Parathyroid adenoma (tissue), 2 donors: Measurements from ENCODE around the gene THBS2.

Source experiments
- H2AFZ ChIP-seq: fragments of 300-600 bp; sonication (generic); one replicate; pipeline ENCODE4 v1.7.0; 2017; ENCODE audit warnings: antibody characterized with exemption, mild to moderate bottlenecking
- H3K27ac ChIP-seq: fragments of 300-600 bp; sonication (generic); one replicate; pipeline ENCODE4 v1.7.0; 2017
- H3K27me3 ChIP-seq: fragments of 300-600 bp; sonication (generic); one replicate; pipeline ENCODE4 v1.7.0; 2017; ENCODE audit warnings: low read length; ENCODE audit not compliant: control insufficient read depth, insufficient read depth
- H3K36me3 ChIP-seq: fragments of 300-600 bp; sonication (generic); one replicate; pipeline ENCODE4 v1.7.0; 2017; ENCODE audit warnings: low read length; ENCODE audit not compliant: control insufficient read depth, insufficient read depth
- H3K4me1 ChIP-seq: fragments of 300-600 bp; sonication (generic); one replicate; pipeline ENCODE4 v1.7.0; 2017; ENCODE audit warnings: control low read depth
- H3K4me2 ChIP-seq: fragments of 300-600 bp; sonication (generic); one replicate; pipeline ENCODE4 v1.7.0; 2017; ENCODE audit warnings: low read length
- H3K4me3 ChIP-seq: fragments of 300-600 bp; sonication (generic); one replicate; pipeline ENCODE4 v1.7.0; 2017; ENCODE audit warnings: low read depth, low read length
- H3K79me2 ChIP-seq: fragments of 300-600 bp; sonication (generic); one replicate; pipeline ENCODE4 v1.7.0; 2017; ENCODE audit warnings: control low read depth
- H3K9ac ChIP-seq: fragments of 300-600 bp; sonication (generic); one replicate; pipeline ENCODE4 v1.7.0; 2017; ENCODE audit warnings: mild to moderate bottlenecking
- H3K9me3 ChIP-seq: fragments of 300-600 bp; sonication (generic); one replicate; pipeline ENCODE4 v1.7.0; 2017; ENCODE audit warnings: low read length; ENCODE audit not compliant: control insufficient read depth
- TF ChIP-seq, protein P1 (sequence below): fragments of 300-600 bp; sonication (generic); IDR thresholded peaks from one replicate; pipeline ENCODE4 v1.7.0; 2017; ENCODE audit warnings: antibody characterized with exemption, mild to moderate bottlenecking
- donor health status: primary hyperparathyroidism.

Gene THBS2

GRCh38 chr6:169233832-169234231 is 19.8 kb downstream of the THBS2 start:
- no peaks in the 10 kb centered on the region for H3K27me3 ChIP-seq
- H3K79me2 ChIP-seq = no peaks in the 10 kb centered on the region
- no peak overlapping the region for H3K9ac ChIP-seq
- no peak overlapping the region for H3K4me3 ChIP-seq
- H2AFZ ChIP-seq = no peak overlapping the region
- no peaks in the 10 kb centered on the region for H3K9me3 ChIP-seq
- H3K27ac ChIP-seq = no peak overlapping the region
- no peaks in the 10 kb centered on the region for H3K4me1 ChIP-seq
- H3K36me3 ChIP-seq = no peaks in the 10 kb centered on the region
- TF ChIP-seq, protein P1, sequence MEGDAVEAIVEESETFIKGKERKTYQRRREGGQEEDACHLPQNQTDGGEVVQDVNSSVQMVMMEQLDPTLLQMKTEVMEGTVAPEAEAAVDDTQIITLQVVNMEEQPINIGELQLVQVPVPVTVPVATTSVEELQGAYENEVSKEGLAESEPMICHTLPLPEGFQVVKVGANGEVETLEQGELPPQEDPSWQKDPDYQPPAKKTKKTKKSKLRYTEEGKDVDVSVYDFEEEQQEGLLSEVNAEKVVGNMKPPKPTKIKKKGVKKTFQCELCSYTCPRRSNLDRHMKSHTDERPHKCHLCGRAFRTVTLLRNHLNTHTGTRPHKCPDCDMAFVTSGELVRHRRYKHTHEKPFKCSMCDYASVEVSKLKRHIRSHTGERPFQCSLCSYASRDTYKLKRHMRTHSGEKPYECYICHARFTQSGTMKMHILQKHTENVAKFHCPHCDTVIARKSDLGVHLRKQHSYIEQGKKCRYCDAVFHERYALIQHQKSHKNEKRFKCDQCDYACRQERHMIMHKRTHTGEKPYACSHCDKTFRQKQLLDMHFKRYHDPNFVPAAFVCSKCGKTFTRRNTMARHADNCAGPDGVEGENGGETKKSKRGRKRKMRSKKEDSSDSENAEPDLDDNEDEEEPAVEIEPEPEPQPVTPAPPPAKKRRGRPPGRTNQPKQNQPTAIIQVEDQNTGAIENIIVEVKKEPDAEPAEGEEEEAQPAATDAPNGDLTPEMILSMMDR = no peak
- no peak overlapping the region for H3K4me2 ChIP-seq

DNA sequence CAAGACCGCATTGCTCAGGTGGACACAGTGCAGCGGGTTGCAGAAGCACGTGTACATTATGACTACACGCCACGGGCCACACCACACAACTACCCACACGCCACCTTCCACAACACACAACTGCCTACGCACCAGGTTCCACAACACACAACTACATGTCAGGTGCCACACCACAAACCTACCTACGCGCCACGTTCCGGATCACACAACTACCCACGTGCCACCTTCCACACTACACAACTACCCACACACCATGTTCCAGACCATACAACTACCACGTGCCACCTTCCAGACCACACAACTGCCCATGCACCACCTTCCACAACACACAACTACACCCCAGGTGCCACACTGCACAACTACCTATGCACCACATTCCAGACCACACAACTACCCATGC is 20.5 kb downstream of the THBS2 start:
- H3K4me2 ChIP-seq = no peak overlapping the region
- H3K27me3 ChIP-seq = no peaks in the 10 kb centered on the region
- no peak overlapping the region for H2AFZ ChIP-seq
- no peaks in the 10 kb centered on the region for H3K4me1 ChIP-seq
- H3K4me3 ChIP-seq = no peak overlapping the region
- no peak overlapping the region for H3K27ac ChIP-seq
- no peaks in the 10 kb centered on the region for H3K36me3 ChIP-seq
- TF ChIP-seq, protein P1 = no peak
- H3K9me3 ChIP-seq = no peaks in the 10 kb centered on the region
- no peaks in the 10 kb centered on the region for H3K79me2 ChIP-seq
- H3K9ac ChIP-seq = no peak overlapping the region

GRCh38 chr6:169232507-169232931 is 21.1 kb downstream of the THBS2 start:
- Histone ChIP-seq H3K4me3 (no peak overlapping the region), H3K4me2 (no peak overlapping the region), H3K27me3 (no peaks in the 10 kb centered on the region), H3K79me2 (no peaks in the 10 kb centered on the region), H3K4me1 (no peaks in the 10 kb centered on the region), H2AFZ (no peak overlapping the region), H3K9me3 (no peaks in the 10 kb centered on the region), H3K36me3 (no peaks in the 10 kb centered on the region), H3K27ac (no peak overlapping the region), H3K9ac (no peak overlapping the region)
- TF ChIP-seq, protein P1 = no peak

- TF ChIP-seq, protein P1 = no peak
- H3K27ac ChIP-seq = no peak overlapping the region
- no peak overlapping the region for H3K4me2 ChIP-seq
- no peak overlapping the region for H3K9ac ChIP-seq
- no peaks in the 10 kb centered on the region for H3K79me2 ChIP-seq
- H3K27me3 ChIP-seq = no peaks in the 10 kb centered on the region
- H3K4me3 ChIP-seq = no peak overlapping the region
- H3K36me3 ChIP-seq = no peaks in the 10 kb centered on the region
- H2AFZ ChIP-seq = no peak overlapping the region
- no peaks in the 10 kb centered on the region for H3K9me3 ChIP-seq
- H3K4me1 ChIP-seq = no peaks in the 10 kb centered on the region
These were observed 21.7 kb downstream of the THBS2 start for GRCh38 chr6:169231790-169232506.
